Activated CD4-positive, alpha-beta T cell treated with anti-CD3 and anti-CD28 coated beads, Interleukin-2, amount 50 U/mL, for 48 hours (primary cell): ENCODE data around the gene MPV17L.
"Not testable (repeated sequence)": the region's sequence is repeated elsewhere in the genome, so short reads cannot be mapped to it uniquely, and the experiment has no call there.

Experiments
- DNase-seq, 2 experiments: peaks; one replicate each; pipeline ENCODE4 v3.0.0-alpha.2; 2020

Gene MPV17L

DNA sequence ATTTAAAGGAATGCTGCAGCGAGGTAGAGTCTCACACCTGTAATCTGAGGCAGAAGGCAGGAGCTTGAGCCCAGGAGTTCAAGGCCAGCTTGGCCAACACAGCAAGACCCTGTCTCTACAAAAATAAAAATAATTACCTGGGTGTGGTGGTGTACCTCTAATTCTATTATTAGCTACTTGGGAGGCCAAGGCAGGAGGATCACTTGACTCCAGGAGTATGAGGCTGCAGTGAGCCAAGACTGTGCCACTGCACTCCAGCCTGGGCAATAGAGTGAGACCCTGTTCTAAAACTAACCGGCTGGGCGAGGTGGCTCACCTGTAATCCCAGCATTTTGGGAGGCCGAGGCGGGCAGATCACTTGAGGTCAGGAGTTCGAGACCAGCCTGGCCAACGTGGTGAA, 57.7 kb downstream of the MPV17L start:
- DNase-seq: not testable (repeated sequence)

DNA sequence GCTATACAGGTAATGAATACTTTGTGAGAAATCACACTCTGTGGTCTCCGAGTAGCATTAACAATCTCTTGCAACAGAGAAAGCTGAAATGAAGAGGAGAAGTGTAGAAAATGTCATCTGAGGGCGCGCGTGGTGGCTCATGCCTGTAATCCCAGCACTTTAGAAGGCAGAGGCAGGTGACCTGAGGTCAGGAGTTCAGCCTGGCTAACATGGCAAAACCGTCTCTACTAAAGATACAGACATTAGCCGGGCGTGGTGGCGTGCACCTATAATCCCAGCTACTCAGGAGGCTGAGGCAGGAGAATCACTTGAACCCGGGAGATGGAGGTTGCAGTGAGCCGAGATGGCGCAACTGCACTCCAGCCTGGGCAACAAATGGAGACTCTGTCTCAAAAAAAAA, 59.4 kb downstream of the MPV17L start:
- DNase-seq: not testable (repeated sequence)

DNA sequence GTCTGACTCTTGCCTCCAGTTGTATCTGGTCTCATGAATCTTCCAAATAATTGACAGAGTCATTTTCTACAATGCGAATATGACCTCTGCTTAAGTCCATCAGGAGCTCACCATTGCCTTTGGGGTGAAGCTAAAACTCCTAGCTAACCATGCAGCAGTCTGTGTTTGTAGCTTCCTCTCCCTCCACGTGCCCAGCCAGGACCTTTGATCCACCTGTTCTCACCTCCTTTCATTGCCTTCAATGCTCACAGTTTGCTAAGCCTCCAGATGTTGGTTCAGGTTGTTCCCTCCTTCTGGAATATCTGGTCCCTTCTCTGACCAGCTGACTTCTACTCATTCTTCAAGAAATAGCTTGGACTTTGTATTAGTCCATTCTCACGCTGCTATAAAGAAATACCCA, 61.8 kb downstream of the MPV17L start:
- no peak for DNase-seq

DNA sequence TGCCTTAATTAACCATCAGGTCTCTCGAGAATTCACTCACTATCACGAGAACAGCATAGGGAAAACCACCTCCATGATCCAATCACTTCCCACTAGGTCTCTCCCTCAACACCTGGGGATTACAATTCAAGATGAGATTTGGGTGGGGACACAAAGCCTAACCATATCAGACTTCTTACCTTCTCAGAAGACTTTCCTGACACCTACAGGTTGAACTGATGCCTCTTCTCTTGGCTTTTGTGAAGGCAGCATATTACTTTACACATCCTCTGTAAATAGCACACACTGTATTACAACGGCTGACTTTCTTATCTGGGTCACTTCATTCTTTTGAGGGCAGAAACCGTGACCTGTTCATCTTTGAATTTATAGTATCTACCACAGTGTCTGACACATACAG, 62.4 kb downstream of the MPV17L start:
- DNase-seq: no peak

DNA sequence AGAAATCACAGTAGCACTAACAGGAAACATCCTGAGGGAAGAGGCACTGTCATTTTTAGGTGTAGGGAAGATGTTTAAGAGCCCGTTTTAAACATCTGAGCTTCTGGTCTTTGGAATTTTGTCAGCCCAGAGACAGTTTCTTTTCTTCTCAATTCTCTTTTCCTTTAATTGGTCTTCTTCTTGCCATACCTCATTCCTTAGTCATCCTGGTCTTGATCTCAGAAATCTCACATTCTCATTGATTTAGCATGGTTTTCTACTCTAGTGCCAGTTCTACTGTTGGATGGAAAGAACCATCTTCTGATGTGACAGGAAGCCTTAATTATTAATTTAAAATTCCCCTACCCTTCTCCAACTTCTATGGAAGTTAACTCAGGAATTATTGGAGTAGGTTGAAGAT, 64.2 kb downstream of the MPV17L start:
- no peak for DNase-seq

DNA sequence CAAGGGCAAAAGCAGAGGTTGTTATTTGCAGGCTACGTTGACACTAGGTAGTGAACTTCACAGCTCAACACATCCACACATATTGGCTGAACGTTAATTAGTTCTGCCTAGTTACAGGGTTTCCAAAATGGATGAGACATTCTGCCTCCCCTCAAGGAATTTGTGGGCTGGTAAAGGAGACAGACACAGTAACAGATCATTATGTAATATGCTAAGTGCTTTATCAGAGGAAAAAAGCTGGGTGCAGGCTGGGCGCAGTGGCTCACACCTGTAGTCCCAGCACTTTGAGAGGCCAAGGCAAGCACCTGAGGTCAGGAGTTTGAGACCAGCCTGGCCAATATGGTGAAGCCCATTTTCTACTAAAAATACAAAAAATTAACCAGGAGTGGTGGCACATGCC, 65.0 kb downstream of the MPV17L start:
- no peak for DNase-seq

DNA sequence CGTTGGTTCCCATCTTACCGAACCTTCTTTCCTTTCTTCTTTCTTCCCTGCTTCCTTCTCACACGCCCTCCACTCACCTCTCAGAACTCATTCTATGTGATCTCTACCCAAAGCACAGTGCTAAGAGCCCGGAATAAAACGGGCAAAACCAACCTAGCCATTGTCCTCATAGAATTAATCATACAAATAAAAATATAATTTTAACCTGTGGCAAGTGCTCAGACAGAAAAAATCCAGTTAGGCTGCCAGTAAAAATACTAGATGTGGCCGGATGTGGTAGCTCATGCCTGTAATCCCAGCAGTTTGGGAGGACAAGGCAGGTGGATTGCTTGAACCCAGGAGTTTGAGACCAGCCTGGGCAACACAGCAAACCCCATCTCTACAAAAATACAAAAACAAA, 65.8 kb downstream of the MPV17L start:
- no peak for DNase-seq
